Kidney (tissue), 14 donors: ENCODE results near the gene INHBB. TPM values are rescaled to one million over a fixed set of nuclear protein-coding genes. Genes with fewer than 3 reads are reported as not detected.

Source experiments
- DNase-seq, 5 donors: peaks; one replicate each; pipeline ENCODE4 v3.0.0-alpha.2; 2013 to 2020
- FAIRE-seq: peaks from 2 replicates; lab custom pipeline; 2012; peaks lifted over from hg19 to GRCh38; lab: Jason Lieb, UNC
- H3K27ac ChIP-seq, 2 donors: one replicate each; pipeline ENCODE4 v1.7.0; 2013; ENCODE audit warnings: low read depth in 2 of 2, low read length in 2 of 2, inconsistent platforms in 1 of 2
- H3K27me3 ChIP-seq: one replicate; pipeline ENCODE4 v1.7.1; 2013; ENCODE audit warnings: low read length, inconsistent platforms; ENCODE audit not compliant: control insufficient read depth, insufficient read depth
- H3K36me3 ChIP-seq, 3 donors: one replicate each; pipeline versions ENCODE4 v1.7.0 to v1.7.1; 2013; ENCODE audit warnings: low read length in 3 of 3, control low read depth in 1 of 3, inconsistent platforms in 1 of 3; ENCODE audit not compliant: insufficient read depth in 3 of 3, control insufficient read depth in 2 of 3
- H3K4me1 ChIP-seq, 3 donors: one replicate each; pipeline versions ENCODE4 v1.7.0 to v1.7.1; 2013; ENCODE audit warnings: low read length in 3 of 3, inconsistent platforms in 1 of 3, low read depth in 1 of 3; ENCODE audit not compliant: control insufficient read depth in 2 of 3, insufficient read depth in 2 of 3
- H3K4me3 ChIP-seq, 3 donors: one replicate each; pipeline versions ENCODE4 v1.7.0 to v1.8.1; 2013; ENCODE audit warnings: low read length in 3 of 3, control low read depth in 1 of 3, inconsistent platforms in 1 of 3
- H3K9ac ChIP-seq, 3 donors: one replicate each; pipeline versions ENCODE4 v1.7.0 to v1.7.1; 2013; ENCODE audit warnings: low read length in 3 of 3, control low read depth in 1 of 3, inconsistent platforms in 1 of 3
- H3K9me3 ChIP-seq, 3 donors: one replicate each; pipeline versions ENCODE4 v1.7.0 to v1.7.1; 2013; ENCODE audit warnings: low read length in 3 of 3, control low read depth in 1 of 3, inconsistent platforms in 1 of 3; ENCODE audit not compliant: control insufficient read depth in 2 of 3, insufficient read depth in 1 of 3
- intact Hi-C: fragments of 100-400 bp; cut with DNase I; formaldehyde crosslinking; loops from one replicate; pipeline ENCODE4 v1.11.1; 2022
- polyA plus RNA-seq: library from polyadenylated mRNA; stranded (reverse); fragments of 350-450 nt; fragmentation: Illumina TruSeq; extraction: RNeasy Lipid Tissue Mini Kit (QIAGEN cat#74804); gene quantifications from one replicate; pipeline ENCODE4 v1.2.3, GENCODE V29; 2014; ENCODE audit warnings: low read depth, low replicate concordance; ENCODE audit not compliant: insufficient read depth
- total RNA-seq: library from RNA; stranded (reverse); fragmentation: NEBNext Ultra II Directional; extraction: Animal tissue kit (Norgen Biotek cat#: 25700); gene quantifications from one replicate; pipeline ENCODE4 v1.2.1, GENCODE V29; 2021
- TF ChIP-seq, protein P1 (sequence below): IDR thresholded peaks from 3 replicates; pipeline ENCODE4 v1.5.1; 2012; ENCODE audit warnings: mild to moderate bottlenecking, moderate library complexity, borderline replicate concordance; ENCODE audit not compliant: insufficient read depth; ENCODE audit errors: extremely low read depth
- donor health status: control.
- donor health status: control.
- donor health status: control.
- donor health status: control.
- donor health status: control.
- donor health status: DM: yes; HTN: yes; CAD: no.
- donor health status: Normal renal cell carcinoma (clear cell type).

INHBB gene
- total and polyA plus RNA-seq, 2 donors from 2014 or later: 0.49 to 3.7 TPM

DNA sequence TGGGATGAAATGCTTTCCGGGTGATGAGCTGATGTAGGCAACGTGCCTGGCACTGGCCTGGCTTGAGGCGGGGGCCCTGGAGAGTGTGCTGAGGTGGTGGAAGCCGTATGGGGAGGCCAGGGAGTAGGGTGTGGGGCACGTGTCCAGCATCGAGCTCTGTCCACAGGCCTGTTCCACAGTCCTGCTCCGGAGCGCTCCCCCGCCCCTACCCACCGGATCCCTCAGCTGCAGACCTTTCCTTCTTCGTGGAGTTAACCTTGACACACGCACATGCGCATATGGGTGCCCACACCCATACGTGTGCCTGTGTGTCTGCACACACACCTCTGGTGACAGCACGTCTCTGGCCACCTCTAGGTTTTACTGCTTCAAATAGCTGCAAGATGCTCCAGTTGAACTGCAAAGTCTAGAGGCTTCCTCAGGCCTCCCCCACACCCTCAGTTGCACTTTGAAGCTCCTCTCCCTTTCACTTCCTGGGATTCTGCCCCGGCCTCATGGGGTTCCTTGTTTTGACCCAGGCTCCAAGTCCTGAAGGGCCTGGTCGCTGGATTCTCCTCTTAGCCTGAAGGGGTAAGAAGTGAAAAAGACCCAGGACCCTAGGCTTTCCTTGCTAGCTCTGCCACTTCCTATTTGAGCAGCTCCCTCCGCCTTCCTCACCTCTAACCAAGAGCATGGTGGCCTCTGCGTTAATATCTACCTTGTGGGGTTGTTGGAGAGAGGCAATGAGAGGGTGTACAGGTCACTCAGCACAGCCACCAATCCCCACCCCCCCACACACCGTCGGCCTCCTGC, 49.5 kb downstream of the INHBB start:
- Histone ChIP-seq H3K4me3 (no peak overlapping the region), H3K4me1 (no peaks in the 10 kb centered on the region), H3K9ac (no peak overlapping the region), H3K27ac (no peak overlapping the region), H3K9me3 (peaks cover 0 to 8% (median 0%) of the 10 kb centered on the region in 3 donors), H3K27me3 (no peaks in the 10 kb centered on the region), H3K36me3 (no peaks in the 10 kb centered on the region)
- intact Hi-C loops: no loop called here
- DNase-seq (peak in 1 of 5 donors; percentile 53), FAIRE-seq (no peak)
- TF ChIP-seq, protein P1, sequence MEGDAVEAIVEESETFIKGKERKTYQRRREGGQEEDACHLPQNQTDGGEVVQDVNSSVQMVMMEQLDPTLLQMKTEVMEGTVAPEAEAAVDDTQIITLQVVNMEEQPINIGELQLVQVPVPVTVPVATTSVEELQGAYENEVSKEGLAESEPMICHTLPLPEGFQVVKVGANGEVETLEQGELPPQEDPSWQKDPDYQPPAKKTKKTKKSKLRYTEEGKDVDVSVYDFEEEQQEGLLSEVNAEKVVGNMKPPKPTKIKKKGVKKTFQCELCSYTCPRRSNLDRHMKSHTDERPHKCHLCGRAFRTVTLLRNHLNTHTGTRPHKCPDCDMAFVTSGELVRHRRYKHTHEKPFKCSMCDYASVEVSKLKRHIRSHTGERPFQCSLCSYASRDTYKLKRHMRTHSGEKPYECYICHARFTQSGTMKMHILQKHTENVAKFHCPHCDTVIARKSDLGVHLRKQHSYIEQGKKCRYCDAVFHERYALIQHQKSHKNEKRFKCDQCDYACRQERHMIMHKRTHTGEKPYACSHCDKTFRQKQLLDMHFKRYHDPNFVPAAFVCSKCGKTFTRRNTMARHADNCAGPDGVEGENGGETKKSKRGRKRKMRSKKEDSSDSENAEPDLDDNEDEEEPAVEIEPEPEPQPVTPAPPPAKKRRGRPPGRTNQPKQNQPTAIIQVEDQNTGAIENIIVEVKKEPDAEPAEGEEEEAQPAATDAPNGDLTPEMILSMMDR: no peak

DNA sequence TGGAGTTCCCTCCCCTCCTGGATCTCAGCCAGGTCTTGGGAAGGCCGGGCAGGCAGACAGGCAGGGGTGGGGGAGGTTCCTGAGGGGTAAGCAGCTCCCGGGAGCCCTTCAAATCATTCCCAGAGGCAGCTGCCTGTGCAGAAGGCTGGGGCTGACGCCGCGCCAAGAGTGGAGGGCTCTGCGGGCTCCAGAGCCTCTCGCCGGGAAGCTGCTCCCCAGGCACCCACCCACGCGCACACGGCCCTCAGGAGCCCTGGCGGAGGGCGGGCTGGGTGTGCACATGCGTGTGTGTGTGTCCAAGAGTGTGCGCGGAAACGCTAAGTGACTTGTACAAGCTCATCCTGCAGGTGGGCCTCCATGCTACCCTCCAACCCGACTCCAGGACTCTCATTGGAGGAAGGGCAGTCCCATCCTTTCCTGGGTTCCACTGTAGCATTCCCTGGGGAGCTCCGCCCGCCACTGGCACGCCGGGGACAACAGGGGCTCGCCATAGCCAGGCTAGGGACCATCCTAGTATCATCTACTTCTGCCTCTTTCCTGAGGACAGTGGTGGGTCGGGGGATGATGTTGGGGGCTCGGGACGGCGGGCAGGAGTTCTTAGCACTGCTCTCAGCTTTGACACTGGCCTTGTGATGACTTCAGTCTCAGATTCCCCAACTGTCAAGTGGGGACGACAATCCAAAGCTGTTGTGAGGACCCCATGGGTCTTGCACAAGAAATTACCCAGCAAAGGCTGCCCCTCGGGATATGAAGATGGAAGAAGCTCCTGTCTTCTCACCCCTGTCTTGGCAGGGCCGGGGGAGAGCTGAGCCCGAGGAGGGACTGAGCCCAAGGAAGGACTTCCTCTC, 50.3 kb downstream of the INHBB start:
- no peaks in the 10 kb centered on the region for H3K36me3 ChIP-seq
- intact Hi-C loops: no loop called here
- H3K27ac ChIP-seq: no peak overlapping the region
- TF ChIP-seq, protein P1: no peak
- H3K4me3 ChIP-seq: no peak overlapping the region
- peaks cover 0 to 8% (median 0%) of the 10 kb centered on the region in 3 donors for H3K9me3 ChIP-seq
- no peaks in the 10 kb centered on the region for H3K27me3 ChIP-seq
- DNase-seq: peak; percentile 75 to 92 (median 85)
- FAIRE-seq: no peak
- H3K9ac ChIP-seq: no peak overlapping the region
- no peaks in the 10 kb centered on the region for H3K4me1 ChIP-seq

DNA sequence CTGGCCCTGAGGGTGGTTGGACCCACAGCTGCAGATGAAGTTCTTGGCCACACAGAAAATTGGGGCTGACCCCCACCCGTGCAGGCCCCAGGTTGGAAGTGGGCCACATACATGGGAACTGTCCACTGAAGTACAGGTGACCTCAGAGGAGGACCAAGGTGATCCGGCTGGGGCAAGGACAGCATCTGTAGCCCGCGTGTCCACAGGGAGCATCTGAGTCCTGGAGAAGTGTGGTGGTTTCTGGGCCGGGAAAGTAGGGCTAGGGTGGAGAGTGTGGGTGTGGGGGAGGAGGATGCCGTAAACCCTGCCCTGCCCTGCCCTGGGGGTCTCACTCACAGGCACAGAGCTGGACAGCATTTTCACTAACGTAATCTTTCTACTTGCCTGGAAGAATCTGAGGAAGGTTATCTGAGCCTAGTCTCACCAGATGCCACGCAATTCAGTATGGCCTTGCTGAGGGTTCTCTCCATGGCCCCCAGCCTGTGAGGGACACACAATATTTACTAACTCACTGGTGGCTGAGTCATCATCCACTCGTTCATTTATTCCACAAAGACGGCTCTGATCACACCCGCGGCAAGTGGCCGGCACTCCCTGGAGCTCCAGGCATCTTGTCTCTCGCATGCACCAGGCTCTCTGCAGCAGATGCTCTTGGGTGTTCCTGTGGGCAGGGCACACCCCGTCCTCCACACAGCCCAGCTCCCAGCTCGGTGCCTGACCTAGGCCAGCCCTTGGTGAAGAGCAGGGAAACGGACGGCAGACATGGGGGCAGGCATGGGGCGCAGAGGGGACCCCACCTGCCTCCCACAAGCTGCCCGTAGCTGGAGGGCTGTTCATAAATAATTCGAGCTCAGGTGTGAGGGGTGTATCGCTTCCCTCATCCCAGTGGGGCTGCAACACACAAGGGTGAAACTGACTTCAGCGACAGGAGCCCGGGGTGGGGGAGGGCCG, 51.2 kb downstream of the INHBB start:
- TF ChIP-seq, protein P1: no peak
- peak in 2 of 5 donors; percentile 30 to 65 for DNase-seq
- H3K36me3 ChIP-seq: no peaks in the 10 kb centered on the region
- H3K9ac ChIP-seq: no peak overlapping the region
- FAIRE-seq: no peak
- no peaks in the 10 kb centered on the region for H3K27me3 ChIP-seq
- H3K9me3 ChIP-seq: peaks cover 0 to 8% (median 0%) of the 10 kb centered on the region in 3 donors
- no peaks in the 10 kb centered on the region for H3K4me1 ChIP-seq
- intact Hi-C loops: no loop called here
- H3K27ac ChIP-seq: no peak overlapping the region
- no peak overlapping the region for H3K4me3 ChIP-seq
